C4-2B (cell line): Measurements from ENCODE around the gene OR10AG1.

ENCODE experiments used
- CTCF ChIP-seq: fragments of 450-650 bp; conservative IDR thresholded peaks from 2 replicates; pipeline ENCODE4 v1.5.1; 2017; ENCODE audit warnings: mild to moderate bottlenecking
- ZFX ChIP-seq: fragments of 450-650 bp; IDR thresholded peaks from 2 replicates; pipeline ENCODE4 v1.6.1; 2017

GRCh38 chr11:55920537-55920936, 49.2 kb downstream of the OR10AG1 start:
- TF ChIP-seq CTCF (no peak), ZFX (no peak)
